Measurements from ENCODE around the gene AKT2. TPM values are rescaled to one million over a fixed set of nuclear protein-coding genes. Genes with fewer than 3 reads are reported as not detected.
A peak's percentile ranks its signal among the peaks of the same experiment; 100 is the strongest.

The AKT2 gene
- polyA plus RNA-seq, 2 of the 4 experiments (the other 2 are of a cell fraction), result 136 to 159 TPM

- ChIA-PET CTCF (interaction anchor here (0.6 to 8.0 kb wide), 23 partner anchors 10 to 428 kb away, joined by 3 to 149 read pairs (median 5); partner anchors contain the start of gene MAP3K10), POLR2A (interaction anchor here (0.5 kb wide), 1 partner anchor 824 kb away, joined by 4 read pairs; no protein-coding TSS in a partner anchor)
- DNase-seq (ENCODE audit: low read depth in 1 of 2, low spot score in 1 of 2), result no peak
- Histone ChIP-seq H3K27ac (no peak overlapping the region; a peak in 2 of 6 replicates), H3K4me2 (no peak overlapping the region), H3K4me3 (no peak overlapping the region), H3K9me3 (peaks cover 5% of the 10 kb centered on the region; the same call in 2 of the 3 replicates), H3K4me1 (peaks cover 35% of the 10 kb centered on the region)
- TF ChIP-seq, protein P1, sequence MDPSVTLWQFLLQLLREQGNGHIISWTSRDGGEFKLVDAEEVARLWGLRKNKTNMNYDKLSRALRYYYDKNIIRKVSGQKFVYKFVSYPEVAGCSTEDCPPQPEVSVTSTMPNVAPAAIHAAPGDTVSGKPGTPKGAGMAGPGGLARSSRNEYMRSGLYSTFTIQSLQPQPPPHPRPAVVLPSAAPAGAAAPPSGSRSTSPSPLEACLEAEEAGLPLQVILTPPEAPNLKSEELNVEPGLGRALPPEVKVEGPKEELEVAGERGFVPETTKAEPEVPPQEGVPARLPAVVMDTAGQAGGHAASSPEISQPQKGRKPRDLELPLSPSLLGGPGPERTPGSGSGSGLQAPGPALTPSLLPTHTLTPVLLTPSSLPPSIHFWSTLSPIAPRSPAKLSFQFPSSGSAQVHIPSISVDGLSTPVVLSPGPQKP (IDR thresholded peaks at IDR 0.05; ENCODE audit: low read depth, low read length), result no peak
- TF ChIP-seq USF2 (IDR thresholded peaks at IDR 0.05) (no peak), HOXA7 (CRISPR knock-in tag; IDR thresholded peaks at IDR 0.05) (no peak), EP300 (IDR thresholded peaks at IDR 0.05) (no peak), RFX5 (IDR thresholded peaks at IDR 0.05) (no peak), HOXB5 (CRISPR knock-in tag; IDR thresholded peaks at IDR 0.05) (no peak), ZSCAN20 (CRISPR knock-in tag; IDR thresholded peaks at IDR 0.05) (no peak)
- ATAC-seq, result no peak
- 73% methylated on average over 9 of the region's 9 CpGs for WGBS (ENCODE audit: missing lambda C conversion rate)
- FAIRE-seq, result no peak
Measured at GRCh38 chr19:40220674-40221073, 64.5 kb downstream of the AKT2 start.

- peaks cover 35% of the 10 kb centered on the region for H3K4me1 ChIP-seq
- ChIA-PET CTCF (interaction anchor here (0.6 to 8.0 kb wide), 19 partner anchors 11 to 427 kb away, joined by 3 to 149 read pairs (median 3); partner anchors contain the start of gene MAP3K10), POLR2A (interaction anchor here (1.3 to 1.7 kb wide), 2 partner anchors 30 to 784 kb away, joined by 3 to 8 read pairs; partner anchors contain the start of gene RPS16)
- H3K4me2 ChIP-seq, result peak overlapping the region; percentile 76
- FAIRE-seq (peak; percentile 100), DNase-seq (ENCODE audit: low read depth in 1 of 2, low spot score in 1 of 2) (peak; percentile 85 to 95), ATAC-seq (peak; percentile 58)
- H3K4me3 ChIP-seq, result peak overlapping the region; percentile 29
- WGBS (ENCODE audit: missing lambda C conversion rate), result 2% methylated on average over 8 of the region's 8 CpGs
- peaks cover 5% of the 10 kb centered on the region; the same call in 2 of the 3 replicates for H3K9me3 ChIP-seq
- H3K27ac ChIP-seq, result peak overlapping the region; percentile 62 to 71
- TF ChIP-seq MAZ (IDR thresholded peaks at IDR 0.05; ENCODE audit: borderline replicate concordance, low read depth, low read length), result no peak
- no peak for TF ChIP-seq BHLHE40 (IDR thresholded peaks at IDR 0.05; ENCODE audit: low read depth, low read length)
- TF ChIP-seq FOSB (CRISPR knock-in tag; IDR thresholded peaks at IDR 0.05), result no peak
- no peak for TF ChIP-seq HOXB5 (CRISPR knock-in tag; IDR thresholded peaks at IDR 0.05)
- peak; percentile 70; the same call in 1 of the 2 replicates for TF ChIP-seq MYC (IDR thresholded peaks at IDR 0.05; ENCODE audit: borderline replicate concordance, low read length)
- peak; percentile 88 for TF ChIP-seq USF2 (IDR thresholded peaks at IDR 0.05)
- no peak for TF ChIP-seq TP53 (CRISPR knock-in tag; IDR thresholded peaks at IDR 0.05)
- peak; percentile 91 for TF ChIP-seq E2F6 (IDR thresholded peaks at IDR 0.05; ENCODE audit: borderline replicate concordance, low read depth)
- TF ChIP-seq, protein P1 (IDR thresholded peaks at IDR 0.05; ENCODE audit: low read depth, low read length), result no peak
- TF ChIP-seq RFX5 (IDR thresholded peaks at IDR 0.05), result 0 out of 2 replicates have a peak, but pooled peaks have one; percentile 50
- no peak for TF ChIP-seq ZSCAN20 (CRISPR knock-in tag; IDR thresholded peaks at IDR 0.05)
- peak; percentile 82 for TF ChIP-seq JUNB (IDR thresholded peaks at IDR 0.05)
- no peak for TF ChIP-seq ZNF302 (CRISPR knock-in tag; IDR thresholded peaks at IDR 0.05)
- TF ChIP-seq PHF8 (IDR thresholded peaks at IDR 0.05; ENCODE audit: borderline replicate concordance, low read depth), result no peak
- no peak for TF ChIP-seq HMGXB4 (CRISPR knock-in tag; IDR thresholded peaks at IDR 0.05; ENCODE audit: borderline replicate concordance)
- no peak for TF ChIP-seq BCL3 (IDR thresholded peaks at IDR 0.05)
- TF ChIP-seq RNF2 (IDR thresholded peaks at IDR 0.05; ENCODE audit: borderline replicate concordance, low read depth), result no peak
- no peak for TF ChIP-seq NR3C1 (IDR thresholded peaks at IDR 0.05)
- TF ChIP-seq PBX3 (IDR thresholded peaks at IDR 0.05), result no peak
- TF ChIP-seq HDAC2 (IDR thresholded peaks at IDR 0.05), result no peak
- no peak for TF ChIP-seq HOXA7 (CRISPR knock-in tag; IDR thresholded peaks at IDR 0.05)
- no peak; the same call in 1 of the 2 replicates for TF ChIP-seq EHMT2 (IDR thresholded peaks at IDR 0.05; ENCODE audit: low read depth)
- no peak for TF ChIP-seq CHD2 (IDR thresholded peaks at IDR 0.05; ENCODE audit: low read length, partially characterized antibody)
- TF ChIP-seq JUN (IDR thresholded peaks at IDR 0.05), result peak; percentile 37 to 71; a peak in 3 of 5 replicates
Measured at GRCh38 chr19:40219721-40220276, 65.3 kb downstream of the AKT2 start.
